G401.6 (cell line): Measurements from ENCODE around the gene BRIP1.
"Not testable (repeated sequence)": the region's sequence is repeated elsewhere in the genome, so short reads cannot be mapped to it uniquely, and the experiment has no call there.

Source experiments
- FAIRE-seq: peaks from 2 replicates; lab custom pipeline; 2012; peaks lifted over from hg19 to GRCh38; lab: Jason Lieb, UNC

Gene BRIP1

DNA sequence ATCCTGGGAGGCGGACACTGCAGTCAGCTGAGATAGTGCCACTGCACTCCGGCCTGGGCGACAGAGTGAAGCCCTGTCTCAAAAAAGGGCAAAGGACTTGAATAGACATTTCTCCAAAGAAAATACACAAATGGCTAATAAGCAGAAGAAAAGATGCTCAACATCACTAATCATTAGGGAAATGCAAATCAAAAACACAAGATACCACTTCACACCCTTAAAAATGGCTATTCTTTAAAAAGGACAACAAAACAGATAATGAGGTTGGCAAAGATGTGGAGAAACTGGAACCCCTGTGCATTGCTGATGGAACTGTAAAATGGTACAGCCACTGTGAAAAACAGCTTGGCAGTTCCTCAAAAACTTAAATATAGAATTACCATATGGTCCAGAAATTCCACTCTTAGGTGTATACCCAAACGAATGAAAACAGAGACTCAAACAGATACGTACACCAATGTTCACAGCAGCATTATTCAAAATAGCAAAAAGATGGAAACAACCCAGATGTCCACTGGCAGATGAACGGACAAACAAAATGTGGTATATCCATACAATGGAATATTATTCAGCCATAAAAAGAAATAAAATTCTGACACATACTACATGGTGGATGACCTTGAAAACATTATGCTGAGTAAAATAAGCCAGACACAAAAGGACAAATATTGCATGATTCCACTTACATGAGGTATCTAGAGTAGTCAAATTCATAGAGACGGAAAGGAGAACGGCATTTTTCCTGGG is 35.5 kb downstream of the BRIP1 start:
- no peak for FAIRE-seq

DNA sequence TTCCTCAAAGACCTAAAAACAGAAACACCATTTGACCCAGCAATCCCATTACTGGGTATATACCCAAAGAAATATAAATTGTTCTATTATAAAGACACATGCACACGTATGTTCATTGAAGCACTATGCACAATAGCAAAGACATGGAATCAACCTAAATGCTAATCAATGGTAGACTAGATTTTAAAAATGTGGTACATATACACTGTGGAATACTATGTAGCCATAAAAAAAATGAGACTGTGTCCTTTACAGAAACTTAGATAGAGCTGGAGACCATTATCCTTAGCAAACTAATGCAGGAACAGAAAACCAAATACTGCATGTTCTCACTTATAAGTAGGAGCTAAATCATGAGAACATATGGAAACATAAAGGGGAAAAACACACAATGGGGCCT is 36.5 kb downstream of the BRIP1 start:
- FAIRE-seq, result not testable (repeated sequence)

DNA sequence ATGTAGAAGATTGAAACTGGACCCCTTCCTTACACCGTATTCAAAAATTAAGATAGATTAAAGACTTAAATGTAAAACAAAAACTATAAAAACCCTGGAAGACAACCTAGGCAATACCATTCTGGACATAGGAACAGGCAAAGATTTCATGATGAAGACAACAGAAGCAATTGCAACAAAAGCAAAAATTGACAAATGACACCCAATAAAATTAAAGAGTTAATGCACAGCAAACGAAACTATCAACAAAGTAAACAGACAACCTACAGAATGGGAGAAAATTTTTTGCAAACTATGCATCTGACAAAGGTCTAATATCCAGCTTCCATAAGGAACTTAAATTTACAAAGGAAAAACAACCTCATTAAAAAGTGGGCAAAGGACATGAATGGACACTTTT is 37.1 kb downstream of the BRIP1 start:
- FAIRE-seq, result not testable (repeated sequence)

DNA sequence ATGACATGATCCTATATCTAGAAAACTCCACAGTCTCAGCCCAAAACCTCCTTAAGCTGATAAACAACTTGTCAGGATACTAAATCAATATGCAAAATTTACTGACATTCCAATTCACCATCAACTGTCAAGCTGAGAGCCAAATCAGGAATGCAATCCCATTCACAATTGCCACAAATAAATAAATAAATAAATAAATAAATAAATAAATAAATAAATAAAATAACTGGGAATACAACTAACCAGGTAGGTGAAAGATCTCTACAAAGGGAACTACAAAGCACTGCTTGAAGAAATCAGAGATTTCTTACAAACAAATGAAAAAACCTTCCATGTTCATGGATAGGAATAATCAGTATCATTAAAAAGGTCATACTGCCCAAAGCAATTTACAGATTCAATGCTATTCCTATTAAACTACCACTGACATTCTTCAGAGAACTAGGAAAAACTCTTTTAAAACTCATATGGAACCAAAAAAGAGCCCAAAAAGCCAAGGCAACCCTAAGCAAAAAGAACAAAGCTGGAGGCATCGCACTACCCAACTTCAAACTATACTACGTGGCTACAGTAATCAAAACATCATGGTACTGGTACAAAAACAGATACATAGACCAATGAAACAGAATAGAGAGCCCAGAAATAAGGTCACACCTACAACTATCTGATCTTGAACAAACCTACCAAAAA is 37.7 kb downstream of the BRIP1 start:
- no peak for FAIRE-seq

DNA sequence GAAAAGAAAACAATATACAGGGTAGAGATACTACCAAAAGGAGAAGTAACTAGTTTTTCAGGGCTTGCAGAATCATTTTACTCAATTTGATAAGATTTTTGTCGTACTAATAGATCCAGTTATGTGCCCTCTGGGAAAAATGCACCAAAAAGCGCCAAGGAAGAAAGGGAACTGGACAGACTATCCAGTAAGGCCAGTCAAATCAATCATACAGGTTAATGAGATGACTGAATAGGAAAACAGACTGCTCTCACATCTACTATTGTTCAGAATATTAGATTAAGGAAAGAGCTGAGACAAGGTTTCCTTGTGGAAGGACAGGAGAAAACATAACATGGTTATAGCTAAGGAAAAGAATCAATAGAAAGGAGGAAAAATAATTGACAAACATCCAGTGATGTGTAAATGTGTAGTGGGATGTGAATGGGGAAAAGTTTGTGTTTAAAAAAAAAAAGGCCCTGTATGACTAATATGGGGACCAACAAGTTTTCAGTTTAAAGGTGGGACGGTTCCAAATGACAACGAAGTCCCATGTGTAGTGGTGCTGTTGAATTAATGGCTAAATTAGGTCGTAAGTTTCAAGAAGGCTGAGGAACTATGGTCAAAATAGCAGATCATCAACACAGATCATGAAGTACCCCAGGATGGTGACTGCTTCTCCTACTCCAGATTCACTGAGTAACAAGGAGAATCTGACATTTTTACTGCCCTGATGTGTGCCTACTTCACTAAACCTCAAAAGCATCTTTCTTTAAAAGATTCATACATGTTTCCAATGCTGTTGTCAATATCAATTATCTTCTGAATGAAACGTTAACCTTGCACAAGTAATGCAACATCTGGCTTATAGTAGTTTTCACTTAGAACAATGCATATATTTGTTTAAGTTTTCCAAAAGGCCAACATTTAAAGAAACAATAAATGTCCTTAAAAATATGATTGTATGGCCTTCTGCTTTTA is 40.7 kb downstream of the BRIP1 start:
- no peak for FAIRE-seq

DNA sequence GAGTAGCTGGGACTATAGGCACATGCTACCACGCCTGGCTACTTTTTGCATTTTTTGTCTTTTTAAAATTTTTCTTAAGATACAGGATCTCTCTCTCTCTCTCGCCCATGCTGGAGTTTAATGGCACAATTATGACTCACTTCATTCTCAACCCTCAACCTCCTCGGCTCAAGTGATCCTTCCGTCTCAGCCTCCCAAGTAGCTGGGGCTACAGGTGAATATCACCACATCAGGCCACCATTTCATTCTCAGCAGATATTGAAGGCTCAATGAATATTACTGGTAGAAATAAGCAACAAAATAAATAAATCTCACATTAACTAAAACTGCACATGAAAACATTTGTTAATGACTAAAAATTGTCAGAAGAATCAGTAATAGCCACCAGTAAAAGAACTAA is 41.7 kb downstream of the BRIP1 start:
- FAIRE-seq, result no peak

DNA sequence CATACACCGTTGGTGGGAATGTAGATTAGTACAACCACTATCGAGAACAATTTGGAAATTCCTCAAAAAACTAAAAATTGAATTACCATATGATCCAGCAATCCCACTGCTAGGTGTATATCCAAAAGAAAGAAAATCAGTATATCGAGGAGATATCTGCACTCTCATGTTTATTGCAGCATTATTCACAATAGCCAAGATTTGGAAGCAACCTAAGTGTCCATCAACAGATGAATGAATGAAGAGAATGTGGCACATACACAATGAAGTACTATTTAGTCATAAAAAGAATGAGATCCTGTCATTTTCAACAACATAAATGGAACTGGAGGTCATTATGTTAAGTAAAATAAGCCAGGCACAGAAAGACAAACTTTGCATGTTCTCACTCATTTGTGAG is 44.1 kb downstream of the BRIP1 start:
- not testable (repeated sequence) for FAIRE-seq

DNA sequence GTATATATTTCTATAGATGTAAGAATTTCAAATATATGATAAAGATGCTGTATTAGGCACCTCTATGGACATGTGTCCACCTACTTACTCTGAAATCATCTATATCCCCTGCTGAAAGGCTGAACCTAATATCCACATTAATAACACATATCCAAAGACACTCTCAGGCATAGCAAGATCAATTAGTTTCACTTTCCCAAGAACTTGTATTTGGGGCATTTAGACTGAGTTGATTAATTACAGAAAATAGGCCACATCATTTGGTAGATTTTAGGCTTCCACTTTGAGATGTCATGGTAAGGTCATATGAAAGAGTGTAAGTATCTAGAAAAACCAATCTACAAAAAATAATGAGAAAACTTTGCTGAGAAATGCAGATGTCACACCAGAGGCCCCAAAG is 45.1 kb downstream of the BRIP1 start:
- FAIRE-seq, result no peak

DNA sequence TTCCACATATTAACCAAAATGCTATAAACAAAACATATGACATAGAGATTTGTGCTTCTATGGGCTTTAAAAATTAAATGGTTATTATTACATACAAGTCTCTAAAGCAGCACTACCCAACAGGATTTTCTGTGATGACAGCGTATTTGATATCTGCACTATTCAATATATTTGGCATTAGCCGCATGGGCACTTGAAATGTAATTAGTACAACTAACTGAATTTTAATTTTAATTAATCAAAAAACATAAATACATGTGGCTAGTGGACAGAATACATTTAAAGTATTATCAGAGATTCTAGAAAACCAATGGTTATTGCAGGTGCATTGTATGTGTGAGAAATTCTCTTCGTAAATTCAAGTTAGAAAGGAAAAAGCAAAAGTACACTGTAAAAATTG is 45.9 kb downstream of the BRIP1 start:
- no peak for FAIRE-seq

DNA sequence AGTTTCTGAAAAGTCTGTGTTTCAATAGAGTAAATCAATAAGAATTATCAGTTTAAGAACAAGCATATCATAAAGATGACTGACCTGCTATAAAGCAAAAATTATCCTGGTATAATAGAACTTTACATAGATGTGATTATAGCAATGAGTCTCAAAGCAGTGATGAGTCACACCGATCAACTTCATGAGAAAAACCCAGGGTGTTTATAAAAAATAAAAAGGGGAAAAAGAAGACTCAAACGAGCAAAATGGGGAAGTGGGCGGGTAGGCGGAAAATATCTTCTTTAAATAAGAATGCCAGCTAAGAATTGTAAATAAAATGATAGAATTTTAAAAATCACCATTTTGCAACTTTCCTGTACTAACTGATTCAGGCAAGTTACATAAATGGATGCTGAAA is 46.8 kb downstream of the BRIP1 start:
- FAIRE-seq, result no peak

DNA sequence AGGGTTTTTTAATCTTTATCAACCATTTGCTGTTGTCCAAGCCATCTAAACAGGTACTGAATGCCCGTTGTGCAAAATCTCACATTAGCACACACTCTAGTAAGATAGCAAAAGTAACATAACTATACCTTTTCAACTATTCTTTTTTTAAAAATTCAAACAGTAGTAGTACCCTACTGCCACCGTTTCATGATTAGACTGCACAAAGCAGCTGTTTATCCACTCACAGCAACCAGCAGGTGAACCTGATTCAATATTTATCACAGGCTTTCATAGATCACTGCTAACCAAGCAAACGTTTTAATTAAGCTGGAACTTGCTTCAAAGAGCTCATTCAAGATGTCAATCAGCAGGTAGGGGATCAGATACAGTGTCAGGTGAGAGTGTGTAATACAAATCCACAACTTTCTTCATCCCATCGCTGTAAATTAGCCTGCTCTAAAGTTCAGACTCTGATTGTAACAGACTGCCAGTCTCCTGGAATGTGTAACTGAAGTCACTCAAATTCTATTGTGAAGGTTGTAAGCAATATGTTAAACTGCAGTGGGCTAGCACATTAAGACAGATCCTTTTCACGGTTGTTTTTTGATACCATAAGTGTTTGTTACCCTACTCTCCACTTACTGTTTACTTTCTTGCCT is 47.3 kb downstream of the BRIP1 start:
- no peak for FAIRE-seq

DNA sequence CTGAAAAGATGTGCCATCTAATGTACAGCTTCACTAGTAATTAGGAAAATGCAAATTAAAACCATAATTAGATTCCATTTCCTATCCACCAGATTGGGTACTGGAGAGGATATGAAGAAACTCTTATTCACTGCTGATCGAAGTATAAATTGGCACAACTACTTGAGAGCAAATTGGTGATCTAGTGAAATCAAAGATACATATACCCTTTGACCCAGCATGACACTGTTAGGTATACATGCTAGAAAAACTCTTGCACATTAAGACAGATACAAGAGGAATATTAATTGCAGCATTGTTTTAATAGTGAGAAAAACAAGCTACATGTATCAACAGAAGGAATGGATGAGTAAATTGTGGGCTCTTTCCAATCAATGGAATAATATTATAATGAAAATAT is 48.8 kb downstream of the BRIP1 start:
- no peak for FAIRE-seq

DNA sequence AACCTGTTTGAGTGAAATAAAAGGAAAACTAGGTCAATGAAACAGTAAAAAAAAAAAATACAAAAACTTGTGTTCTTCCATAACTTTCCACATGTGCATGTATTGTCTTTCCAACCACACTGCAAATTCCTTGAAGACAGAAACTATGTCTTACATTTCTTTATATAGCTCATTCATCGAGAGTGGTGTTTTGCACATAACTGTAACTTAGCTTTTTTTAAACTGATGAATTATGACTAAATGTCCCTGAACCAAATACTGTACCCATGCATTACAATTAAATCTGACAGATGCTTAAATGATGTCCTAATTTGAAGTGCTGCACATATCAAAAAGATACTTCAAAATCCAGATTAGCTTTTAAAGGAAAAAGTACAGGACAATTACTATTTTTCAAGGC is 50.1 kb downstream of the BRIP1 start:
- no peak for FAIRE-seq

DNA sequence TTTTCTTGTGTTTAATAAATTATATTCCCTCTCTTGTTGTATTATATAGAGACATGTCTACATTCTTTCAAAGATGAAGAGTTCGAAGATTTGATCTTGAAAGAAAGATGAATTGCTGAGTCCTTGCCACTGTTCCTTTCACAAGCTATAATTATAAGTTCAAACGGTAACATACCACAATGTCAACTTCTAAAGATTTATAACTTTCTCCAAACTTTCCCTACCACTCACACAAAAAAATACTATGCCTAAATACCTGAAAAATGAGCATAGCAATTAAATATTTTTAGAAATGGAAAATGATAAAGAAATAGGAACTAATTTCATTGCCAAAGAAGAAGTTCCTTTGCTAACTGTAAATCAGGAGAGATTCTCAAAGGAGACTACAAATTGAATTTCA is 50.6 kb downstream of the BRIP1 start:
- FAIRE-seq, result no peak

DNA sequence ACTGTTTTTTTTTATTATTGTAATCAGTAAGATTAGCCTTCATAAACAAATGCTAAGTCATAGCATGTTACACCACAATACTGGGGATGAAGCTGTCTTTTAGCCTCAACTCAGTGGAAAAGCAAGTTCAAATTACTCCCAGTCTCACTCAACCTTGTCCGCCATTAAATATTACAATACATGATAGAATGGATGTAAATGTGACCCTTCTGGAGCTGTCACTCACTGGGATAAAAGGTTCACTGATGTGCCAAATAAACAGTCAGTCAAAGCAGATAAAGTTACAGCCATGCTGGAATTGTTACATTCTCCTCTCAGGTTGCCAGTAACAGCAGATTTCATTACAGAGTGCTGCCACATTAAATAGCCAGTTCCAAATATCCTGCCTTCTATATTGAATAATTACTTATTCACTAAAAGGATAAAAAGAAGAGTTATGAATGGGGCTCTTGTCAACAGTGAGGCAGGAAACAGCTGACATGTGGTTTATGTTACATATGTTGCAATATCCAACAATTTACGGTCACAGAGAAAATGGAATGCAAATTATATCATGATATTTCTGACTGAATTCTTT is 53.4 kb downstream of the BRIP1 start:
- no peak for FAIRE-seq

DNA sequence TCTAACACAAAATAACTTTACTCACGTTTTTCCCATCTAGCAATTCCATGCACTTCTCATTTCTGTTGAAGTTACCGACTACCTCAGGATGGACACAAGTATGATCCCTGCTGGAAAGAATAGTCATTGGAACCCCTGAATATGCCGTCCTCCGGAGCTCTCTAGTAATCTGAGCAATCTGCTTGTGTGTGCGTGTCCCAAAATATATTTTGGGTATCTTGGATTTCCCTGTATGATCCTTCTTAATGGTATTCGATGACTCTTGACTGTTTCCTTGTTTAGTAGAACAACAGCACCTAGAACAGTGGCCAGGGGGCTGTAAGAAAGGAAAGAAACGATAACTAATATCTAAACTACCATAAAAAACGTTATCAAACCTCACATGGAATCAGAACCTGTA is 54.9 kb downstream of the BRIP1 start:
- FAIRE-seq, result no peak

DNA sequence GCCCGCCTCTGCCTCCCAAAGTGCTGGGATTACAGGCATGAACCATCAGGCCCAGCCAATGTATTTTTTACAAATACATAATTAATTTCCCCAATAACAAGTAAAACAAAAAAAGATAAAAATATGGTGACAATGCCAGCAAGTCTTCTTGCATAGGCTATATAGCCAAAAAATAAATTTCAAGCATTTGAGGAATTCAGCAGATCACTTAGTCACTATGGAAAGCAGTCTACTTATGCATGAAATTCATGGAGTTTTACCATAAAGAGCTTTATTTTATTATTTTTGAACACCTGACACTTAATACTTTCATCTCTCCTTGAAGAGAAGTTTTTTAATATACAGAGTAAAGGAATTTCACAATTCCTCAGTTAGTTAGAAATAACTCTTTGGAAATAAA is 56.4 kb downstream of the BRIP1 start:
- FAIRE-seq, result no peak

DNA sequence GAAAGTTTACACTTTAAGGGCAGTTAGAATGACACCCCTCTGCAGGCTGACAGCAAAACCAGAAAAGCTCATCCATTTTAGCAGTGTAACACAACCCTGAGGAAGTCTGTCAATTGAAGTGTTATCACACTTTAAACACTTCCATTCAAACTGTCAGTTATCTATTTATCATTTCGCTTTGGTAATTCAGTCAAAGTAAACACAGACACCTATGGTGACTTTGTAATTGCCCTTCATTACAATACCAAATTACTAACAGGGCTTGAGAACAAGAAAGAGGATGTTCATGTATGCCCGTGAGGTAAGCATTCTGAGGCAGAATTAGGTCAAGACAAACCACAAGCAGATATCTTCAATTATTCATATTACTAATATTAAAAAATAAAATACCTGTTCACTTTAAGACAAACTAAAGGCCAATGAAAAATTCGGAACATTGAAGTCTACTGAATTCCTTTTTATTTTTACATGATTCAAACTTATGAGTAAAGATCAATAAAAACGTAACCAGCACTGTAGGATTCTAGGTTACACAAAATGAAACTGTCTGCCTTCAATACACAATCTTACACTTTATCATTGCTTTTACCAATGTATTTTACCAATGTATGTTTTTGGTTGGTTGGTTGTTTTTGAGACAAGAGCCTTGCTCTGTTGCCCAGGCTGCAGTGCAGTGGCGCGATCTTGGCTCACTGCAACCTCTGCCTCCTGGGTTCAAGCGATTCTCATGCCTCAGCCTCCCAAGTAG is 57.1 kb downstream of the BRIP1 start:
- FAIRE-seq, result no peak

DNA sequence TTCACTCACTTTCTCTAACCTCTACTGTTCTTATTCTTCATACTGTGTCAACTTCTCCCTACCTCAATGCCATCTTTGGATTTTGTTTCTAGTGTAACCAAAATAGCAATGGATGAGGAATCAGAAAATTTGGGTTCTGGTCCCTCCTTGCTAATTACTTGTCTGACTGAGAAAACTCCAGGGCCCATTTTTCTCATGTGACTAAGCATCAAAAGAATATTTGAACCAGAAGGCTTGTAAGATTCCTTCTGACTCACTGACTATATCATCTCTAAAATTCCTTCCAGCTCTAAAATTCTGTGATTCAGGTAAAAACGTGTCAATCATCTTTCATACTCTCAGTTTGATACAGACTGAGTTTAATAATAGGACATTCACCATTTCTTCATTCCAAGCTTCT is 57.9 kb downstream of the BRIP1 start:
- FAIRE-seq, result no peak

DNA sequence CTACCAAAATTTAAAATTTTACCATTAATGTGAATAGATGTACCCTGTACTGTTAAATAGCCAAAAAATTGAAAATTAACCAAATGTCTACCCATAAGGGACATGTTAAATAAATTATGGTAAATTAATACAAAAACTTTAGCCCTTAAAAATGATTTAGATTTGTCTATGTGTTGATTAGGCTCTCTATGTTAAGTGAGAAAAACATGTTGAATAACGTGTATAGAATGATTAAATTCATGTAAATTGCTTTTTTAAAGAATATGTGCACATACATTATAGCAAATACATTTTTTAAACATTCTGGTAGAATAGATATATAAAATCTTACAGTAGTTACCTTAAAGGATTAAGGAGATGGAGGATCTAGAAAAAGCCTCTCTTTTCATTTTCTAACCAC is 59.5 kb downstream of the BRIP1 start:
- no peak for FAIRE-seq

DNA sequence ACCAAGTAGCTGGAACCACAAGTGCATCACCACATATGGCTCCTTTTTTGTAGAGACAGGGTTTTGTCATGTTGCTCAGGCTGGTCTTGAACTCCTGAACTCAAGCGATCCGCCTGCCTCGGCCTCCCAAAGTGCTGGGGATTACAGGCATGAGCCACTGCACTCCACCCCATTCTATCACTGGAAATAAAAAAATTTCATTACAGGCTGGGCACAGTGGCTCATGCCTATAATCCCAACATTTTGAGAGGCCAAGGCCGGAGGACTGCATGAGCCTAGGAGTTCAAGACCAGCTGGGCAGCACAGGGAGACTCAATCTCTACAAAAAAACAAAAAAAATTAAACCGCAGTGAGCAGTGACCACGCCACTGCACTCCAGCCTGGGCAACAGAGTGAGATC is 60.1 kb downstream of the BRIP1 start:
- no peak for FAIRE-seq
